Measurements from ENCODE around the gene FGF23.
"Not testable (repeated sequence)": the region's sequence is repeated elsewhere in the genome, so short reads cannot be mapped to it uniquely, and the experiment has no call there.

Gene FGF23

GRCh38 chr12:4379405-4379804 is at the start of gene FGF23:
Gene FGF23 (minus strand): TSS chr12:4379712. CDS start chr12:4379582, 130 bp downstream.
- no peak for DNase-seq (ENCODE audit: low read depth)

GRCh38 chr12:4424422-4424821 is 44.9 kb upstream of the FGF23 start:
- DNase-seq (ENCODE audit: low read depth), result no peak

DNA sequence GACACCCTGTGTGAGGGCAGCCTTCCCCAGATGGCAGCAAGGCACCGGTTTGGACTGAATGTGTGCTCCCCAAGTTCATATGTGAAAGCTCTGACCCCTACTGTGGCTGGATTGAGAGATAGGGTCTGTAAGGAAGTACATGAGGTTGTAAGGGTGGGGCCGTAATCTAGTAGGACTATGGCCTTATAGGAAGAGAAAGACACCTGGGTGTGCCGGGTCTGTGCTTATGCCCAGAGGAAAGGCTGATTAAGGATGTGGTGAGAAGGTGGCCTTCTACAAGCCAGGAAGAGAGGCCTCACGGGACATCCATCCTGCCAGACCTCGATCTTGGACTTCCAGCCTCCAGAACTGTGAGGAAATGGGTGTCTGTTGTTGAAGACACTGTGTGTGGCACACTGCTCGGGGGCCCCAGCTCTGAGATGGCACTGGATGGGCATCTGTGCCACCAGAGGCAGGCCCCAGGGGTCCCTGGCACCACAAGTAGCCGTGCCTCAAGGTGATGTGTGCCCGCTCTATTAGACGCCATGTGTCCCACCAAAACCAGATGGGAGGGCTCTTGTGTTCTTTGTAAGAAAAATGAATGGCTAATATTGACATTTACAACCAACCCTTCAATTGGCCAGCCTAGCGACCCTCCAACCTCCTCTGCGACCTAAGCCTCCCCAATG is 44.1 kb upstream of the FGF23 start:
- no peak for DNase-seq (ENCODE audit: low read depth)

DNA sequence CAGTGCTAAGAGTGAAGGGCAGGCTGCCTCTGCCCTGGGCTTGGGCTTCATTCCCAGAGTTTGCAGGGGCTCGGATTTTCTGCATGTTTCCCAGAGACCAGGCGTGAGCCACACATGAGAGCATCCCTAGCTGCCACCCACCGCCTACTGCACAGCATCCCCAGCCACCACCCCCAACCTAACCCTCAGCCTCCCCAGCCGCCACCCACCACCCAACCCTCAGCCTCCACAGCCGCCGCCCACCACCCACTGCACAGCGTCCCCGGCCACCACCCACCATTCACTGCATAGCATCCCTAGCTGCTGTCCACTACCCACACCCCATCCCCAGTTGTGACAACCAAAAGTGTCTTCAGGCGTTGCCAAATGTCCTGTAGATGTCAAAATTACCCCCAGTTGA is 43.5 kb upstream of the FGF23 start:
- DNase-seq (ENCODE audit: low read depth), result no peak

- DNase-seq (ENCODE audit: low read depth), result no peak
These were observed 42.1 kb upstream of the FGF23 start for GRCh38 chr12:4421590-4422031.

- no peak for DNase-seq (ENCODE audit: low read depth)
These were observed 40.7 kb upstream of the FGF23 start for GRCh38 chr12:4420138-4420670.

DNA sequence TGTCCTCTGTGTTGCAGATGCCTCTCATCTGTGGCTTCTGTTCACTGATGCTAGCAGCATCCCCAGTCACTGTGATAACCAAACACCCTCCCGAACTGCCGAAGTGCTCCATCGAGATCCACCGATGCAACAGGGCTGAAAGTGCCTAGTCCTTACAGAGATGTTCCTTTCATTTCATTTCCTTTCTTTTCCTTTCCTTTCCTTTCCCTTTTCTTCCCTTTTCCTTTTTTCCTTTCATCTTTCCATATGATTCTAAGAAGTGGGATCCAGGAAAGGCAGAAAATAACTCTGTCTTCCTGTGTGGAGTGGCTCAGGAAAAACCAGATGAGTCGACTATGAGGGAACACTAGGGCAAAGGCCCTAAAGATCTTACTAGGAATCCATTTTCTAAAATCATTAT is 39.4 kb upstream of the FGF23 start:
- DNase-seq (ENCODE audit: low read depth), result no peak

DNA sequence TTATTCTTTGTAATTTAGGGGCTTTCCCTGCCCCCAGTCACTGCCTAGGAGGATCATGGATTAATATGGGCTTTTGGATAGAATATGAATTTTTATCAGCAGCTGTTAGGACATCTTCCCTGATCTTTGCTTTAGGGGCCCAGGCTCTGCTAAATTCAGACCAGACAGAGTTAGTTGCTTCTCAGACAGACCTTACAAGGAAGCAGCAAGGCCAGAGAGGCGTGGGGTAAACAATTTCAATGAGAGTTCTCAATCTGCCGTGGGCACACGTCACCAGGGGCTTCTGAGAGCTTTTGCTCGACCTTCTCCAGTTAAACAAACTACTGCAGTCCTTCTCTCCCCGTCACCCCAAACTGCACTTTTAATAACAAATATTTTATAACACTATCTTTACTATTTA is 38.4 kb upstream of the FGF23 start:
- no peak for DNase-seq (ENCODE audit: low read depth)

DNA sequence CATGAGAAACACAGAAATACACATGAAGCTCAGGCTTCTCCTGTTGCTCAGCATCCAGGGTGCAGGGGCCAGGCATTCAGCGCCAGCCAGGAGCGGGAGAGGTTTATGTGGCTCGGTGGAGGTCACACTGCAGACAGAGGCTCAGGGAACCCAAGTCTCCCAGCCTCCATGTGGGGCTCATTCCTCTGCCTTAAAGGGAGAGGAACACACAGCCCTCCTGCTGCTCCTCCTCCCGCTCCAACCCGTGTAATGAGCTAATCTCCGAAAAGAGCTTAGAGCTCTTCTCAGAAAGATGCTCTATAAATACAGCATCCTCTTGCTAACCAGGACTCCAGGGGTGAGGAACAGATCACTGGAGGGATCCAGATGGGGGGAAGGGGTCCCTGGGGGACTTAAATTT is 37.9 kb upstream of the FGF23 start:
- no peak for DNase-seq (ENCODE audit: low read depth)

GRCh38 chr12:4416276-4416675 is 36.8 kb upstream of the FGF23 start:
- DNase-seq (ENCODE audit: low read depth), result no peak

- DNase-seq (ENCODE audit: low read depth), result no peak
These were observed 33.0 kb upstream of the FGF23 start for GRCh38 chr12:4412465-4412864.

DNA sequence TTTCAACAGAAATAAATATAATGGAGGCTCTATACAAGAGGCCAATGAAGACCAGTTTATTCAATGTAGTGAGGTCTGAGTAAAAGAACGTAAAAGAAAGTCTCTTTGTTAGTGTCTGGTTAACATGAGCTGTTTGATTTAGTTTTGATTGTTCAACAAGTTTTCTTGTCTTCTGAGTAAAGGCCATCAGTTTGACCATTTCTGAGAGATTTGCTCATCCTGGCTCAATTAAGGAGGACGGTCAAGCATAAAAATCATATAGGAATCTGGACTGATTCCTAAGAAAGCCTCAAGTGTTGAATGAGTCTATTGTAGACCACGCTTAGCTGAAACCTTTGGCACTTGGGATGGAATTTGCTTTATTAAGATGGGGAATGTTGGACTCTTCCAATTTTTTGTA is 32.5 kb upstream of the FGF23 start:
- DNase-seq (ENCODE audit: low read depth), result no peak

DNA sequence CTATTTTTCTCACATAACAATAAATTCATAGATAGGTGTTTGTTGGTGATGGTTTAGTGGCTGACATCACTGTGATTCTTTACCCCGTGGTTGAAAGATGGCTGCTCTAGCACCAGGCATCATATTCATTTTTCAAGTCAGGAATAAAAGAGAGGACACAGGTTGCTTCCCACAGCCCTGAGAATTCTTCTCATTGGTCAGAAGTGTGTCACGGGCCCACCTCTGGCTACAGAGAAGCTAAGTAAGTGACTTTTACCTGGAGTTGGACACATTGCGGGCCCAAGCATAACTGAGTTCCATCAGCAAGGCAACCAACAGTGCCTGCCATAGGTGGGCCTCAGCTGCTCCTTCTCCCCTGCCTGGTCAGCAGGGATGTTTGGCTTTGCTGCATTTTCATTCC is 27.6 kb upstream of the FGF23 start:
- DNase-seq (ENCODE audit: low read depth), result no peak

- DNase-seq (ENCODE audit: low read depth), result not testable (repeated sequence)
These were observed 25.5 kb upstream of the FGF23 start for GRCh38 chr12:4404877-4405637.

DNA sequence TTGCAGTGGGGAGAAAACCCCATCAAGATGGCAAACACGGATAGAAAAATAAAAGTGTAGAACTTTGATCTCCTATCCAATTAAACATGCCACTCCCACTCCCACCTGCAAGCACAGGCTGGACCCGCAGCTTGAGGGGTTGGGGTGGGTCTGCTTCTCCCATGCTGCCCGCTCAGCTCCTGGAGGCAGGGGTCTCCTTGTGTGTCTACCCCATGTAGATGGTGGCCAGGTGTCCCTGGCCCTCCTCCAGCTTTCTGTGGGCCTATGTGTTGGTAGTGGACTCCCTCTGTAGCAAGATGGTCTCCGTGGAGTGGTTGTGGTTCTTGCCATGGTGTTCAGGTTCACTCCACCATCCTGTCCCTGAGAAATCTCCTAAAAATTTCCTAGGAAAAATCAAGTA is 23.5 kb upstream of the FGF23 start:
- no peak for DNase-seq (ENCODE audit: low read depth)

GRCh38 chr12:4401117-4401516 is 21.6 kb upstream of the FGF23 start:
- DNase-seq (ENCODE audit: low read depth), result no peak

GRCh38 chr12:4395818-4396217 is 16.3 kb upstream of the FGF23 start:
- DNase-seq (ENCODE audit: low read depth), result no peak

GRCh38 chr12:4393211-4393610 is 13.7 kb upstream of the FGF23 start:
- no peak for DNase-seq (ENCODE audit: low read depth)

DNA sequence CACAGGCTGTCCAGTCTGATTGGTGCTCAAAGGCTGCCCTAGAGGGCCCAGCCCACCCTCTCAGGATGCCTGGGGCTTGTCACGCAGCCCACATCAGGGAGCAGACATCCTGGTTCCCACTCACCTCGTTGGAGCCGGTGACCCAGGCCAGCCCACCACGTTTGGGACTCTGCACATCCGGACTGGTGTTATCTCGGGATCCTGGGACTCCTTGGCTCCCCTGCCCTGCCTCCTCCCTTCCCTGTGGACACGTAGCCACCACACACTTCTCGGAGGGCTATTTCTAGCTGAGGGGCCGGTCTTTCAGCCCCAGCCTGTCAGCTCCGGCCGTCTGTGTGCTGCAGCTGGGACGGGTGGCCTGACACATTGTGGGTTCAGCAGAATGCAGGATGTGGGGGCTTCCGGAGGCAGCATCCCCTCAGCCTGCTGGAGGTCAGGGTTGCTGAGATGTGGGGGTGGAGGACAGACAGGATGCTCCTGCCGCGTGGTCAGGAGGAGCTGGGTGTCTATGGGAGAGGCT is 12.8 kb upstream of the FGF23 start:
- DNase-seq (ENCODE audit: low read depth), result no peak

- DNase-seq (ENCODE audit: low read depth), result no peak
These were observed 9.2 kb upstream of the FGF23 start for GRCh38 chr12:4388662-4389061.

DNA sequence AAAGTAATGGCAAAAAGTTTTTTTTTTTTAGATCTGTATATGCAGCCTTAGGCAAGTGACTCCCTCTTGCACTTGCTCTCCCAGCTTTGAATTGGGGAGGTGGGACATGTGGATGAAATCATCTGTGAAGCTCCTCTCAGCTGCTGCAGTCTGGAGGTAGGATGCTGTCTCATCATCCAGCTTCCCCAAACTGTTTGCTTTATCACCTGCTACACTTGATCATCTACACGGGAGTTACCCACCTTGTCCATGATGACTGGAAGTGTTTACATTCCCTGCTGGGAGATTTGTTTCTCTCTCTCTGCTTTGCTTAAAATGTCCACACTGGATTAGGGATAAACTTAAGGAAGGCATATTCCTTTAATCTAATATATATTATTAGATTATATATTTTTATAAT is 8.5 kb upstream of the FGF23 start:
- DNase-seq (ENCODE audit: low read depth), result no peak

GRCh38 chr12:4387607-4388006 is 8.1 kb upstream of the FGF23 start:
- DNase-seq (ENCODE audit: low read depth), result no peak

- no peak for DNase-seq (ENCODE audit: low read depth)
These were observed 7.3 kb upstream of the FGF23 start for GRCh38 chr12:4386801-4387200.

Measured in activated T-cell treated with anti-CD3 and anti-CD28 coated beads for 48 hours (primary cell).